Measurements from ENCODE around the gene METTL1. TPM values are rescaled to one million over a fixed set of nuclear protein-coding genes. Genes with fewer than 3 reads are reported as not detected.

The METTL1 gene
- total and polyA plus RNA-seq, 2 donors (not counting 1 experiment from before 2014, with no cell fraction given) = 9.1 to 9.2 TPM

DNA sequence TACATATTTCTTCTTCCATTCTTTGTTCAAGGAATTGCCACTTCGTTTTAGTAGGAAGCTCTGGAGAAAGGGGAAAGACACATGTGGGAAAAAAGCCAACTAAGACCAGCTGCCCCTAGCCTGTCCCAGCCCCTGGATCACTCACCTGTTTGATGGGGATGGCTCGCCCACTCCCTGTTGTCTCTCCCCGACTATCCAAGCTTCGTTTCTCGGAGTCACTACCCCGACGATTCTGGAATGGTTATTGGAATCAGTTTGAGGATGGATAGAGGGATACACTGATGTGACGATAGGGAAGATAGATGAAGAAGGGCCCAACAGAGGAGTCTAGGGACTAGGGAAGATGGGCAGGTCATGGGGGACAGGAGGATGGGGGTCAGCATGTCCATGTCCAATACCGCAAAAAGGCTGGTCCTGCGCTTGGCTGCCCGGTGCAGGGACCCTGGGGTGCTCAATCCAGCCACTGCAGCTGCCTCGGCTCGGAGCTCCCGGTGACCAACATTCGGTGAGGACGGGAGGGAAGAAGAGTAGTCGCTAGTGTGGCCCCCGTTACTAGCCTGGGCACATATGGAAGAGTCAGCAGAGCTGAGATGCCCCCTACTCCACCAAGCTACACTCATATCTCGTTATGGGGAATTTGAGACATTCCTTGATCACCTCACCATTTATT, 40.4 kb downstream of the METTL1 start:
- intact Hi-C loops (cut with micrococcal nuclease) = no loop called here
- Mint-ChIP-seq H3K9me3 (ENCODE audit: insufficient read depth) (no peaks in the 10 kb centered on the region), H3K27me3 (no peaks in the 10 kb centered on the region), H3K4me3 (no peak overlapping the region), H3K27ac (no peak overlapping the region), H3K4me1 (peaks cover 1% of the 10 kb centered on the region)
- DNase-seq (no peak), ATAC-seq (ENCODE audit: low read depth) (no peak)
- no peaks in the 10 kb centered on the region for H3K4me1 ChIP-seq (ENCODE audit: control insufficient read depth in 2 of 2, insufficient read depth in 2 of 2, low read length in 2 of 2)
- H3K36me3 ChIP-seq (replicated peaks in 1 of 2; ENCODE audit: control extremely low read depth in 1 of 2, control insufficient read depth in 1 of 2, extremely low read depth in 1 of 2, insufficient read depth in 2 of 2, low read length in 1 of 2) = peaks cover 0 to 82% of the 10 kb centered on the region in 2 experiments
- peaks cover 14% of the 10 kb centered on the region for H4K20me1 ChIP-seq (ENCODE audit: control insufficient read depth, insufficient read depth, low read length, poor library complexity, severe bottlenecking)
- H3K9ac ChIP-seq (ENCODE audit: low read length) = no peak overlapping the region
- no peak overlapping the region for H3K4me3 ChIP-seq (ENCODE audit: control extremely low read depth in 1 of 5, extremely low read depth in 1 of 5, insufficient read depth in 1 of 5, low read depth in 2 of 5, low read length in 4 of 5)
- H3K9me3 ChIP-seq (ENCODE audit: control extremely low read depth in 1 of 3, control insufficient read depth in 2 of 3, insufficient read depth in 1 of 3, low read length in 2 of 3) = peaks cover 0 to 7% (median 0%) of the 10 kb centered on the region in 3 donors
- 99% methylated on average over 14 of the region's 19 CpGs for WGBS (ENCODE audit: insufficient coverage)
- no peak overlapping the region for H2AFZ ChIP-seq (ENCODE audit: insufficient read depth, low read depth, low read length, poor library complexity, severe bottlenecking)
- ChIA-PET CTCF (interaction anchor here (1.4 kb wide), 1 partner anchor 93 kb away, joined by 4 read pairs; no protein-coding TSS in a partner anchor), POLR2A (no interaction called here)
- H3K27me3 ChIP-seq (replicated peaks in 1 of 4; ENCODE audit: control extremely low read depth in 1 of 4, control insufficient read depth in 3 of 4, insufficient read depth in 4 of 4, low read length in 3 of 4) = no peaks in the 10 kb centered on the region
- TF ChIP-seq, protein P1, sequence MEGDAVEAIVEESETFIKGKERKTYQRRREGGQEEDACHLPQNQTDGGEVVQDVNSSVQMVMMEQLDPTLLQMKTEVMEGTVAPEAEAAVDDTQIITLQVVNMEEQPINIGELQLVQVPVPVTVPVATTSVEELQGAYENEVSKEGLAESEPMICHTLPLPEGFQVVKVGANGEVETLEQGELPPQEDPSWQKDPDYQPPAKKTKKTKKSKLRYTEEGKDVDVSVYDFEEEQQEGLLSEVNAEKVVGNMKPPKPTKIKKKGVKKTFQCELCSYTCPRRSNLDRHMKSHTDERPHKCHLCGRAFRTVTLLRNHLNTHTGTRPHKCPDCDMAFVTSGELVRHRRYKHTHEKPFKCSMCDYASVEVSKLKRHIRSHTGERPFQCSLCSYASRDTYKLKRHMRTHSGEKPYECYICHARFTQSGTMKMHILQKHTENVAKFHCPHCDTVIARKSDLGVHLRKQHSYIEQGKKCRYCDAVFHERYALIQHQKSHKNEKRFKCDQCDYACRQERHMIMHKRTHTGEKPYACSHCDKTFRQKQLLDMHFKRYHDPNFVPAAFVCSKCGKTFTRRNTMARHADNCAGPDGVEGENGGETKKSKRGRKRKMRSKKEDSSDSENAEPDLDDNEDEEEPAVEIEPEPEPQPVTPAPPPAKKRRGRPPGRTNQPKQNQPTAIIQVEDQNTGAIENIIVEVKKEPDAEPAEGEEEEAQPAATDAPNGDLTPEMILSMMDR (IDR thresholded peaks at IDR 0.05) = no peak
- TF ChIP-seq EZH2 (IDR thresholded peaks at IDR 0.05; ENCODE audit: borderline replicate concordance, insufficient read depth, low read depth, low read length, poor library complexity, severe bottlenecking) = no peak
- no peak overlapping the region for H3K4me2 ChIP-seq (replicated peaks; ENCODE audit: low read depth, low read length, poor library complexity, severe bottlenecking)
- H3K79me2 ChIP-seq (ENCODE audit: control insufficient read depth, insufficient read depth, low read length) = peaks cover 2% of the 10 kb centered on the region
- no peak overlapping the region for H3K27ac ChIP-seq (ENCODE audit: low read length in 2 of 2)

DNA sequence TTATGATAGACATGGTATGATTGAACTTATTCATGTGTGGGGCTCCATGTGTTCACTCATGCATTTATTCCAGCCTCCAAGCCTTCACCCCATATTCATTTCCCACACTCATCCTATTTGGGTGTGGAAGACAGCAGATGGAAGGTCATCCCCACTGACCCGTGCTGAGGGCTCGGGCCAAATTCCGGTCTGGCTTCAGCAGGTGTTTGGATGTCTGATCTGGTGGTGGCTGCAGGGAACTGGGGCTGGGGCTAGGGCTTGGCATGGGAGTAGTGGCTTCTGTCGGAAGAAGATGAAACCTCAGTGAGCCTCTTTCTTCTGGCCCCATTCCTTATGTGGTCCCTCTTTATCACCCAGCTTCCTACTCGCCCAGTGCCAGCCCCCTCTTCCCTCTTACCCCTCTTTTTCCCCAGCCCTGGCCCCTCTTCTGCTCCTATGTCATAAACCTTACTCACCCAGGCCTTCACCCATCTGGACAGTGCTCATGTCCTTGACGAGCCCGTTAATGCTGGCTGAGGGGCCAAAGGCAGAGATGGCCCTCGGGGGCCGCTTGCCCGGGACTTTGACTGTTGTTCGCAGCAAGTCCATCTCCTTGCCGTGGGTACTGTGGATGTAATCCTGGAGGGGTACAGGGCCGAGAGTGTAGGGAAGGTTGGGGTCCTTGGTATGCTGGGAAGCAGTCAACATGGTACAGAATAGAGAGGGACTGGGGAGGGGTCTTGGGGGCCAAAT, 41.4 kb downstream of the METTL1 start:
- CTCF ChIA-PET = no interaction called here
- Histone ChIP-seq H2AFZ (ENCODE audit: insufficient read depth, low read depth, low read length, poor library complexity, severe bottlenecking) (no peak overlapping the region), H3K9me3 (ENCODE audit: control extremely low read depth in 1 of 3, control insufficient read depth in 2 of 3, insufficient read depth in 1 of 3, low read length in 2 of 3) (peaks cover 0 to 7% (median 0%) of the 10 kb centered on the region in 3 donors), H3K36me3 (replicated peaks in 1 of 2; ENCODE audit: control extremely low read depth in 1 of 2, control insufficient read depth in 1 of 2, extremely low read depth in 1 of 2, insufficient read depth in 2 of 2, low read length in 1 of 2) (peaks cover 0 to 85% of the 10 kb centered on the region in 2 experiments), H3K4me2 (replicated peaks; ENCODE audit: low read depth, low read length, poor library complexity, severe bottlenecking) (no peak overlapping the region), H3K27me3 (replicated peaks in 1 of 4; ENCODE audit: control extremely low read depth in 1 of 4, control insufficient read depth in 3 of 4, insufficient read depth in 4 of 4, low read length in 3 of 4) (no peaks in the 10 kb centered on the region), H3K27ac (ENCODE audit: low read length in 2 of 2) (no peak overlapping the region), H4K20me1 (ENCODE audit: control insufficient read depth, insufficient read depth, low read length, poor library complexity, severe bottlenecking) (peaks cover 10% of the 10 kb centered on the region), H3K4me1 (ENCODE audit: control insufficient read depth in 2 of 2, insufficient read depth in 2 of 2, low read length in 2 of 2) (peaks cover 0 to 5% of the 10 kb centered on the region in 2 donors), H3K4me3 (ENCODE audit: control extremely low read depth in 1 of 5, extremely low read depth in 1 of 5, insufficient read depth in 1 of 5, low read depth in 2 of 5, low read length in 4 of 5) (no peak overlapping the region), H3K79me2 (ENCODE audit: control insufficient read depth, insufficient read depth, low read length) (no peaks in the 10 kb centered on the region), H3K9ac (ENCODE audit: low read length) (no peak overlapping the region)
- Mint-ChIP-seq H3K9me3 (ENCODE audit: insufficient read depth) (no peaks in the 10 kb centered on the region), H3K27me3 (no peaks in the 10 kb centered on the region), H3K4me3 (no peak overlapping the region), H3K4me1 (peaks cover 1% of the 10 kb centered on the region), H3K27ac (no peak overlapping the region)
- DNase-seq = no peak
- POLR2A ChIA-PET = no interaction called here
- intact Hi-C loops (cut with micrococcal nuclease) = no loop called here
- WGBS (ENCODE audit: insufficient coverage) = 96% methylated on average over 10 of the region's 13 CpGs
- TF ChIP-seq, protein P1 (IDR thresholded peaks at IDR 0.05) = no peak
- no peak for TF ChIP-seq EZH2 (IDR thresholded peaks at IDR 0.05; ENCODE audit: borderline replicate concordance, insufficient read depth, low read depth, low read length, poor library complexity, severe bottlenecking)
- no peak for ATAC-seq (ENCODE audit: low read depth)
